ENCODE measurements around the gene CYP39A1. TPM values are rescaled to one million over a fixed set of nuclear protein-coding genes. Genes with fewer than 3 reads are reported as not detected.

Gene CYP39A1
- total RNA-seq, 6 donors from 2014 or later = 2.6 to 10.3 (median 5.0) TPM

GRCh38 chr6:46525583-46525982 lies 127.0 kb downstream of the CYP39A1 start:
- no peaks in the 10 kb centered on the region for H3K27me3 ChIP-seq
- no peak for TF ChIP-seq EP300 (IDR thresholded peaks at IDR 0.05)
- no peak for TF ChIP-seq CTCF (IDR thresholded peaks at IDR 0.05)
- no peaks in the 10 kb centered on the region for H3K36me3 ChIP-seq
- H3K9me3 ChIP-seq = no peaks in the 10 kb centered on the region
- no peak overlapping the region for H3K27ac ChIP-seq
- H3K4me1 ChIP-seq = no peaks in the 10 kb centered on the region
- no peak overlapping the region for H3K4me3 ChIP-seq
- ATAC-seq (ENCODE audit: low FRiP score in 2 of 2) (no peak), DNase-seq (no peak)

GRCh38 chr6:46521464-46521971 lies 131.1 kb downstream of the CYP39A1 start:
- no peaks in the 10 kb centered on the region for H3K9me3 ChIP-seq
- no peak overlapping the region for H3K27ac ChIP-seq
- DNase-seq (no peak), ATAC-seq (ENCODE audit: low FRiP score in 2 of 2) (peak in 1 of 2 donors; percentile 36)
- no peak overlapping the region for H3K4me3 ChIP-seq
- no peaks in the 10 kb centered on the region for H3K4me1 ChIP-seq
- TF ChIP-seq POLR2AphosphoS5 (IDR thresholded peaks at IDR 0.05) (no peak), EP300 (IDR thresholded peaks at IDR 0.05) (no peak), CTCF (IDR thresholded peaks at IDR 0.05) (no peak), POLR2A (IDR thresholded peaks at IDR 0.05) (no peak)
- no peaks in the 10 kb centered on the region for H3K36me3 ChIP-seq
- H3K27me3 ChIP-seq = no peaks in the 10 kb centered on the region

- Histone ChIP-seq H3K27ac (no peak overlapping the region), H3K36me3 (no peaks in the 10 kb centered on the region), H3K4me1 (no peaks in the 10 kb centered on the region), H3K9me3 (no peaks in the 10 kb centered on the region), H3K4me3 (no peak overlapping the region), H3K27me3 (no peaks in the 10 kb centered on the region)
- TF ChIP-seq EP300 (IDR thresholded peaks at IDR 0.05) (no peak), POLR2AphosphoS5 (IDR thresholded peaks at IDR 0.05) (no peak), CTCF (IDR thresholded peaks at IDR 0.05) (no peak), POLR2A (IDR thresholded peaks at IDR 0.05) (no peak)
- DNase-seq (no peak), ATAC-seq (ENCODE audit: low FRiP score in 2 of 2) (no peak)
Measured at GRCh38 chr6:46517202-46517601, 135.4 kb downstream of the CYP39A1 start.

- TF ChIP-seq CTCF (IDR thresholded peaks at IDR 0.05) (no peak), EP300 (IDR thresholded peaks at IDR 0.05) (no peak), POLR2A (IDR thresholded peaks at IDR 0.05) (no peak), POLR2AphosphoS5 (IDR thresholded peaks at IDR 0.05) (no peak)
- Histone ChIP-seq H3K27ac (no peak overlapping the region), H3K36me3 (no peaks in the 10 kb centered on the region), H3K4me1 (no peaks in the 10 kb centered on the region), H3K4me3 (no peak overlapping the region), H3K27me3 (no peaks in the 10 kb centered on the region), H3K9me3 (no peaks in the 10 kb centered on the region)
- DNase-seq (no peak), ATAC-seq (ENCODE audit: low FRiP score in 2 of 2) (no peak)
- WGBS, 2 donors = 76 to 84% methylated on average over 2 of the region's 2 CpGs
Measured at GRCh38 chr6:46513533-46513932, 139.1 kb downstream of the CYP39A1 start.

- no peak overlapping the region for H3K4me3 ChIP-seq
- TF ChIP-seq EP300 (IDR thresholded peaks at IDR 0.05) (no peak), POLR2AphosphoS5 (IDR thresholded peaks at IDR 0.05) (no peak), CTCF (IDR thresholded peaks at IDR 0.05) (no peak), POLR2A (IDR thresholded peaks at IDR 0.05) (no peak)
- 72 to 81% methylated on average over 7 of the region's 7 CpGs for WGBS, 2 donors
- DNase-seq (no peak), ATAC-seq (ENCODE audit: low FRiP score in 2 of 2) (no peak)
- no peaks in the 10 kb centered on the region for H3K9me3 ChIP-seq
- no peaks in the 10 kb centered on the region for H3K27me3 ChIP-seq
- H3K36me3 ChIP-seq = no peaks in the 10 kb centered on the region
- peaks cover 0 to 4% (median 0%) of the 10 kb centered on the region in 4 donors for H3K4me1 ChIP-seq
- H3K27ac ChIP-seq = peak overlapping the region in 2 of 4 donors; percentile 15 to 16
Measured at GRCh38 chr6:46511320-46511719, 141.3 kb downstream of the CYP39A1 start.
